HepG2 (cell line): ENCODE results near the gene ZNF670. TPM values are rescaled to one million over a fixed set of nuclear protein-coding genes. Genes with fewer than 3 reads are reported as not detected.

Experiments used
- ATAC-seq: fragments of 200-7000 bp; cut with Tn5 transposase; 3 replicates; pipeline ENCODE4 v1.9.1; 2020; ENCODE audit warnings: mild to moderate bottlenecking, moderate library complexity
- BruUV-seq: library from RNA; stranded (reverse); fragments of 400-500 nt; replicated peaks from 2 replicates; lab custom pipeline; 2021; lab: Mats Ljungman, UMichigan
- CTCF ChIA-PET: fragments of 300-600 bp; formaldehyde crosslinking; extraction: SDS; loops from one replicate; lab custom pipeline; 2021; ENCODE audit warnings: low total read pairs, inconsistent platforms, low intra/inter-chr PET ratio; lab: Yijun Ruan, JAX
- POLR2A ChIA-PET: fragments of 350-600 bp; sonication (Branson Sonifier 250); formaldehyde crosslinking; loops from one replicate; lab custom pipeline; 2020; ENCODE audit warnings: antibody characterized with exemption, inconsistent platforms; lab: Yijun Ruan, JAX
- DNase-seq: peaks from one replicate; pipeline ENCODE4 v3.0.0-alpha.2; 2015; ENCODE audit warnings: low spot score
- FAIRE-seq: peaks from 3 replicates; lab custom pipeline; 2011; peaks lifted over from hg19 to GRCh38; lab: Jason Lieb, UNC
- H2AFZ ChIP-seq: one replicate; pipeline ENCODE4 v1.6.1; 2011; ENCODE audit warnings: low read length, inconsistent platforms
- H3K27ac ChIP-seq: fragments of 300-600 bp; 3 replicates; pipeline ENCODE4 v1.8.0; 2011; ENCODE audit warnings: mixed run types, mild to moderate bottlenecking, mixed read lengths, low read length, inconsistent platforms; ENCODE audit not compliant: insufficient read depth; ENCODE audit errors: extremely low read length
- H3K27me3 ChIP-seq, 2 experiments: fragments of 200-600 bp in 1 of 2; 2 replicates in 1 of 2; 3 replicates in 1 of 2; pipeline versions ENCODE4 v1.6.0 to v1.8.0; 2011; ENCODE audit warnings: low read length in 2 of 2, mild to moderate bottlenecking in 2 of 2, moderate library complexity in 2 of 2, inconsistent platforms in 1 of 2; ENCODE audit not compliant: insufficient read depth in 2 of 2, control insufficient read depth in 1 of 2
- H3K36me3 ChIP-seq, 2 experiments: fragments of 200-600 bp in 1 of 2; replicated peaks in 1 of 2; 2 replicates in 1 of 2; 3 replicates in 1 of 2; pipeline versions ENCODE4 v1.5.1 to v1.8.0; 2011; ENCODE audit warnings: low read length in 2 of 2, inconsistent platforms in 1 of 2; ENCODE audit not compliant: insufficient read depth in 2 of 2, control insufficient read depth in 1 of 2
- H3K4me1 ChIP-seq: 2 replicates; pipeline ENCODE4 v1.5.1; 2012; ENCODE audit warnings: low read length, inconsistent platforms; ENCODE audit not compliant: insufficient read depth
- H3K4me2 ChIP-seq: 2 replicates; pipeline ENCODE4 v1.6.0; 2011; ENCODE audit warnings: low read depth, low read length, inconsistent platforms
- H3K4me3 ChIP-seq, 3 experiments: fragments of 200-600 bp in 1 of 3; sonication (generic), shearing (Covaris generic) in 1 of 3; replicated peaks in 1 of 3; 2 replicates each; pipeline ENCODE4 v1.5.1; 2011 to 2016; ENCODE audit warnings: low read length in 3 of 3, inconsistent platforms in 2 of 3, low read depth in 2 of 3, mild to moderate bottlenecking in 2 of 3, control low read depth in 1 of 3, mixed read lengths in 1 of 3; ENCODE audit not compliant: insufficient read depth in 1 of 3
- H3K79me2 ChIP-seq: one replicate; pipeline ENCODE4 v1.6.1; 2011; ENCODE audit warnings: low read length, inconsistent platforms; ENCODE audit not compliant: insufficient read depth
- H3K9ac ChIP-seq: 2 replicates; pipeline ENCODE4 v1.6.0; 2011; ENCODE audit warnings: mild to moderate bottlenecking, low read depth, low read length, inconsistent platforms; ENCODE audit not compliant: insufficient read depth
- H3K9me3 ChIP-seq: 2 replicates; pipeline ENCODE4 v1.5.1; 2012; ENCODE audit warnings: mild to moderate bottlenecking, low read length
- H4K20me1 ChIP-seq: 2 replicates; pipeline ENCODE4 v1.6.0; 2011; ENCODE audit warnings: inconsistent platforms, mild to moderate bottlenecking, low read length, moderate library complexity; ENCODE audit not compliant: insufficient read depth
- CHD2 ChIP-seq: IDR thresholded peaks from 2 replicates; pipeline ENCODE4 v1.6.1; 2011; ENCODE audit warnings: low read depth, low read length, improper control_type of control experiment
- KDM5B ChIP-seq: sonication (generic); formaldehyde crosslinking; IDR thresholded peaks from 2 replicates; pipeline ENCODE4 v1.4.0; 2020; ENCODE audit warnings: missing genetic modification reagents, mild to moderate bottlenecking, borderline replicate concordance
- MXD4 ChIP-seq: IDR thresholded peaks from 2 replicates; pipeline ENCODE4 v1.6.1; 2016; ENCODE audit warnings: mild to moderate bottlenecking, missing biosample characterization, missing genetic modification reagents
- NCOA1 ChIP-seq: sonication (generic); formaldehyde crosslinking; IDR thresholded peaks from 2 replicates; pipeline ENCODE4 v1.9.0; 2021; ENCODE audit warnings: missing genetic modification reagents
- USF2 ChIP-seq, 2 experiments: sonication (generic) in 1 of 2; formaldehyde crosslinking in 1 of 2; IDR thresholded peaks; 2 replicates each; pipeline versions ENCODE4 v1.5.1 to v1.6.1; 2011 to 2020; ENCODE audit warnings: borderline replicate concordance in 1 of 2, low read depth in 1 of 2, low read length in 1 of 2, mild to moderate bottlenecking in 1 of 2, missing genetic modification reagents in 1 of 2, moderate library complexity in 1 of 2
- ZNF282 ChIP-seq: fragments of 450-650 bp; IDR thresholded peaks from 2 replicates; pipeline ENCODE4 v1.6.1; 2018; ENCODE audit not compliant: partially characterized antibody
- ZNF331 ChIP-seq: sonication (generic); formaldehyde crosslinking; IDR thresholded peaks from 2 replicates; pipeline ENCODE4 v1.4.0; 2020; ENCODE audit warnings: missing genetic modification reagents
- ZNF672 ChIP-seq: sonication (generic); formaldehyde crosslinking; IDR thresholded peaks from 2 replicates; pipeline ENCODE4 v1.8.1; 2022; ENCODE audit warnings: missing genetic modification reagents
- ZNF773 ChIP-seq: sonication (generic); formaldehyde crosslinking; IDR thresholded peaks from 2 replicates; pipeline ENCODE4 v1.4.0; 2020; ENCODE audit warnings: missing genetic modification reagents, borderline replicate concordance
- ZNF850 ChIP-seq: sonication (generic); formaldehyde crosslinking; conservative IDR thresholded peaks from 2 replicates; pipeline ENCODE4 v1.9.0; 2021; ENCODE audit warnings: mild to moderate bottlenecking, missing genetic modification reagents
- WGBS: methylation state at CpG from one replicate; pipeline ENCODE4 v1.1.6; 2017; ENCODE audit warnings: low lambda C conversion rate; 5-methylcytosine and 5-hydroxymethylcytosine counted together
- in situ Hi-C: cut with HindIII; loops from 2 replicates; pipeline ENCODE4 v1.10.0; 2017; ENCODE audit warnings: low pct_unique_long_range_greater_than_20kb; ENCODE audit not compliant: extremely low pct_ligation_motif_present
- intact Hi-C: fragments of 100-400 bp; cut with micrococcal nuclease; formaldehyde crosslinking; loops from one replicate; pipeline ENCODE4 v1.10.0; 2022; ENCODE audit not compliant: unreplicated experiment
- polyA plus RNA-seq, 8 experiments: library from polyadenylated mRNA; depleted of rRNA in 3 of 8; stranded (reverse) in 7 of 8; unstranded in 1 of 8; fragments of >200 nt; fragmentation: Illumina TruSeq in 4 of 8; extraction: Trizol in 4 of 8; gene quantifications; 2 replicates each; pipeline versions ENCODE4 v1.2.1 to v1.2.3, GENCODE V29; 2011 to 2016; ENCODE audit warnings: low read depth in 4 of 8, missing spikeins in 1 of 8, mixed read lengths in 1 of 8; ENCODE audit not compliant: insufficient read depth in 1 of 8
- total RNA-seq, 5 experiments: library from RNA; depleted of rRNA; stranded (reverse); fragments of >200 nt; fragmentation: Illumina TruSeq; extraction: Trizol; gene quantifications; 2 replicates each; pipeline ENCODE4 v1.2.3, GENCODE V29; 2016; ENCODE audit warnings: low read depth in 1 of 5
- TF ChIP-seq, protein P1 (sequence below): fragments of 450-650 bp; IDR thresholded peaks from 2 replicates; pipeline ENCODE4 v1.6.1; 2017

ZNF670 gene
- total and polyA plus RNA-seq, 2 of the 13 experiments (the other 11 are each of a cell fraction or from before 2014, with no cell fraction given): 4.2 to 10.9 TPM

DNA sequence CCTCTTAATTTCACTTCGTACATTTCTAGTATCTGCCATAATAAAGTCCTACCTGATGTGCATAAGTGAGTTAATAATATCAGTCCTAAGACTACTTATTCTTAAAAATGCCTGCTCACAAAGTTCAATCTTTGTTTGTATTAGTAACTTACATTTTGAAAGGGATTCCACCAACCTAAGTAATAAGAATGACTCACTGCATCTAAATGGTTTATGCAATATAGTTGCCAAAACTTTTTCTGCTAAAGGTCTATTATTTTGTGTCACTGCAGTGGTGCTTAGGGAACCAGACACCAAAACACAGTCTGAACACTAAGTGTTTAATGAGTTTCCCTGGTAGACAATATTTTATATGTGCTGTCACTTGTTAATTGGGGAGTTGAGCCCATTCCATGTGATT is 23.8 kb upstream of the ZNF670 start:
- intact Hi-C loops (no loop called here), in situ Hi-C loops (loop anchor here (10.0 kb wide), 1 partner anchor 168 kb away; the partner anchor contains the start of gene AHCTF1)
- DNase-seq (no peak), FAIRE-seq (no peak), ATAC-seq (no peak)
- no peaks in the 10 kb centered on the region; the same call in 1 of the 2 replicates for H3K9me3 ChIP-seq
- 100% methylated on average over 1 of the region's 1 CpG for WGBS
- peaks cover 8% of the 10 kb centered on the region; the same call in 1 of the 2 replicates for H4K20me1 ChIP-seq
- no peaks in the 10 kb centered on the region for H3K27me3 ChIP-seq
- H3K36me3 ChIP-seq: peaks cover 0 to 23% of the 10 kb centered on the region in 2 experiments; a peak in 3 of 5 replicates
- H3K4me1 ChIP-seq: peaks cover 23% of the 10 kb centered on the region
- H3K4me3 ChIP-seq: peak overlapping the region in 1 of 3 experiments; percentile 96; a peak in 2 of 6 replicates
- ChIA-PET CTCF (no interaction called here), POLR2A (no interaction called here)
- H3K9ac ChIP-seq: no peak overlapping the region
- H3K27ac ChIP-seq: no peak overlapping the region
- peaks cover 21% of the 10 kb centered on the region for H3K79me2 ChIP-seq
- TF ChIP-seq, protein P1, sequence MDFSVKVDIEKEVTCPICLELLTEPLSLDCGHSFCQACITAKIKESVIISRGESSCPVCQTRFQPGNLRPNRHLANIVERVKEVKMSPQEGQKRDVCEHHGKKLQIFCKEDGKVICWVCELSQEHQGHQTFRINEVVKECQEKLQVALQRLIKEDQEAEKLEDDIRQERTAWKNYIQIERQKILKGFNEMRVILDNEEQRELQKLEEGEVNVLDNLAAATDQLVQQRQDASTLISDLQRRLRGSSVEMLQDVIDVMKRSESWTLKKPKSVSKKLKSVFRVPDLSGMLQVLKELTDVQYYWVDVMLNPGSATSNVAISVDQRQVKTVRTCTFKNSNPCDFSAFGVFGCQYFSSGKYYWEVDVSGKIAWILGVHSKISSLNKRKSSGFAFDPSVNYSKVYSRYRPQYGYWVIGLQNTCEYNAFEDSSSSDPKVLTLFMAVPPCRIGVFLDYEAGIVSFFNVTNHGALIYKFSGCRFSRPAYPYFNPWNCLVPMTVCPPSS: no peak
- TF ChIP-seq ZNF282 (no peak), KDM5B (CRISPR knock-in tag) (no peak), ZNF331 (CRISPR knock-in tag) (no peak), ZNF672 (no peak), ZNF850 (CRISPR knock-in tag) (no peak), USF2 (IDR thresholded peaks at IDR 0.05; ENCODE audit: low read depth, low read length) (no peak), USF2 (CRISPR knock-in tag; IDR thresholded peaks at IDR 0.05; ENCODE audit: borderline replicate concordance) (no peak), MXD4 (no peak), ZNF773 (CRISPR knock-in tag) (no peak), NCOA1 (CRISPR knock-in tag) (no peak), CHD2 (no peak)
- H2AFZ ChIP-seq: no peak overlapping the region
- peak overlapping the region; percentile 87 for H3K4me2 ChIP-seq
- BruUV-seq: no TSS peak
